ENCODE measurements around the gene NFKBIE.

- TF ChIP-seq, protein P1, sequence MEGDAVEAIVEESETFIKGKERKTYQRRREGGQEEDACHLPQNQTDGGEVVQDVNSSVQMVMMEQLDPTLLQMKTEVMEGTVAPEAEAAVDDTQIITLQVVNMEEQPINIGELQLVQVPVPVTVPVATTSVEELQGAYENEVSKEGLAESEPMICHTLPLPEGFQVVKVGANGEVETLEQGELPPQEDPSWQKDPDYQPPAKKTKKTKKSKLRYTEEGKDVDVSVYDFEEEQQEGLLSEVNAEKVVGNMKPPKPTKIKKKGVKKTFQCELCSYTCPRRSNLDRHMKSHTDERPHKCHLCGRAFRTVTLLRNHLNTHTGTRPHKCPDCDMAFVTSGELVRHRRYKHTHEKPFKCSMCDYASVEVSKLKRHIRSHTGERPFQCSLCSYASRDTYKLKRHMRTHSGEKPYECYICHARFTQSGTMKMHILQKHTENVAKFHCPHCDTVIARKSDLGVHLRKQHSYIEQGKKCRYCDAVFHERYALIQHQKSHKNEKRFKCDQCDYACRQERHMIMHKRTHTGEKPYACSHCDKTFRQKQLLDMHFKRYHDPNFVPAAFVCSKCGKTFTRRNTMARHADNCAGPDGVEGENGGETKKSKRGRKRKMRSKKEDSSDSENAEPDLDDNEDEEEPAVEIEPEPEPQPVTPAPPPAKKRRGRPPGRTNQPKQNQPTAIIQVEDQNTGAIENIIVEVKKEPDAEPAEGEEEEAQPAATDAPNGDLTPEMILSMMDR (IDR thresholded peaks at IDR 0.05) = no peak
- TF ChIP-seq POLR2A (IDR thresholded peaks at IDR 0.05) = no peak
Measured at GRCh38 chr6:44272529-44272928, 7.2 kb upstream of the NFKBIE start.

All from uterus (tissue), 2 donors.